Keratinocyte (primary cell): ENCODE results near the gene ABHD8.

Experiments used
- CTCF ChIP-seq, 3 experiments: IDR thresholded peaks in 1 of 3; conservative IDR thresholded peaks in 1 of 3; optimal IDR thresholded peaks in 1 of 3; 2 replicates in 2 of 3; 3 replicates in 1 of 3; pipeline versions ENCODE3 to v1.5.1; 2011; ENCODE audit warnings: low read length in 3 of 3, mild to moderate bottlenecking in 3 of 3, moderate library complexity in 2 of 3, control low read depth in 1 of 3, inconsistent platforms in 1 of 3; ENCODE audit not compliant: insufficient read depth in 2 of 3; ENCODE audit errors: extremely low read depth in 1 of 3
- EZH2 ChIP-seq: IDR thresholded peaks from one replicate; pipeline ENCODE4 v1.6.1; 2012; ENCODE audit warnings: inconsistent platforms, mild to moderate bottlenecking, low read length, moderate library complexity

GRCh38 chr19:17302391-17303166, 646 bp downstream of the ABHD8 start:
- TF ChIP-seq CTCF (optimal IDR thresholded peaks at IDR 0.05 in 1 of 3, IDR thresholded peaks at IDR 0.05 in 1 of 3, conservative IDR thresholded peaks at IDR 0.05 in 1 of 3; ENCODE audit: extremely low read depth in 1 of 3, insufficient read depth in 2 of 3, low read length in 3 of 3) (no peak), EZH2 (no peak)
